GM12878 (cell line): Measurements from ENCODE around the gene SV2A. TPM values are rescaled to one million over a fixed set of nuclear protein-coding genes. Genes with fewer than 3 reads are reported as not detected.

Experiments
- ATAC-seq: fragments of 200-7000 bp; cut with Tn5 transposase; 3 replicates; pipeline ENCODE4 v1.9.1; 2020; ENCODE audit warnings: mild to moderate bottlenecking, moderate library complexity
- BruUV-seq: library from RNA; stranded (reverse); fragments of 400-500 nt; replicated peaks from 2 replicates; lab custom pipeline; 2021; lab: Mats Ljungman, UMichigan
- CTCF ChIA-PET: fragments of 300-600 bp; sonication (Branson Sonifier 250); formaldehyde crosslinking; extraction: SDS; loops from one replicate; lab custom pipeline; 2021; ENCODE audit warnings: inconsistent platforms; lab: Yijun Ruan, JAX
- POLR2A ChIA-PET: fragments of 350-600 bp; formaldehyde crosslinking; extraction: SDS; loops from one replicate; lab custom pipeline; 2021; ENCODE audit warnings: inconsistent platforms; lab: Charles Lee
- RAD21 ChIA-PET: fragments of 300-600 bp; sonication (Branson Sonifier 250); formaldehyde crosslinking; loops from one replicate; lab custom pipeline; 2023; ENCODE audit warnings: antibody characterized with exemption; ENCODE audit not compliant: unreplicated experiment; lab: Charles Lee
- SMC1A ChIA-PET: fragments of 300-600 bp; sonication (Branson Sonifier 250); formaldehyde crosslinking; loops from one replicate; lab custom pipeline; 2023; ENCODE audit not compliant: unreplicated experiment, uncharacterized antibody; lab: Charles Lee
- DNase-seq: peaks from one replicate; pipeline ENCODE4 v3.0.0-alpha.2; 2011; ENCODE audit warnings: low read depth, low spot score
- FAIRE-seq: peaks from 3 replicates; lab custom pipeline; 2011; peaks lifted over from hg19 to GRCh38; lab: Jason Lieb, UNC
- H2AFZ ChIP-seq: 2 replicates; pipeline ENCODE4 v1.6.0; 2011; ENCODE audit warnings: low read depth, low read length, control low read depth; ENCODE audit not compliant: control insufficient read depth
- H3K27ac ChIP-seq: 2 replicates; pipeline ENCODE4 v1.5.1; 2011; ENCODE audit warnings: control low read depth; ENCODE audit not compliant: control insufficient read depth, insufficient read depth
- H3K27me3 ChIP-seq, 2 experiments: replicated peaks in 1 of 2; 2 replicates each; pipeline versions ENCODE4 v1.6.0 to v1.6.1; 2011; ENCODE audit warnings: low read length in 1 of 2; ENCODE audit not compliant: control insufficient read depth in 2 of 2, insufficient read depth in 2 of 2
- H3K36me3 ChIP-seq, 2 experiments: 2 replicates each; pipeline ENCODE4 v1.5.1; 2011; ENCODE audit warnings: low read length in 1 of 2; ENCODE audit not compliant: control insufficient read depth in 2 of 2, insufficient read depth in 2 of 2
- H3K4me1 ChIP-seq: 2 replicates; pipeline ENCODE4 v1.6.1; 2011; ENCODE audit warnings: mild to moderate bottlenecking, low read length, moderate library complexity, mixed read lengths; ENCODE audit not compliant: control insufficient read depth, insufficient read depth
- H3K4me2 ChIP-seq: 2 replicates; pipeline ENCODE4 v1.6.0; 2011; ENCODE audit warnings: control low read depth; ENCODE audit not compliant: control insufficient read depth, insufficient read depth
- H3K4me3 ChIP-seq: fragments of 200-600 bp; sonication (generic); 2 replicates; pipeline ENCODE4 v1.5.1; 2016
- H3K79me2 ChIP-seq: 2 replicates; pipeline ENCODE4 v1.6.0; 2011; ENCODE audit warnings: low read length; ENCODE audit not compliant: control insufficient read depth, insufficient read depth
- H3K9ac ChIP-seq: 2 replicates; pipeline ENCODE4 v1.8.0; 2011; ENCODE audit warnings: low read length, control low read depth, mixed read lengths; ENCODE audit not compliant: control insufficient read depth, insufficient read depth
- H3K9me3 ChIP-seq: replicated peaks from 3 replicates; pipeline ENCODE4 v1.5.1; 2011; ENCODE audit warnings: mild to moderate bottlenecking, low read length; ENCODE audit not compliant: control insufficient read depth, insufficient read depth
- H4K20me1 ChIP-seq: 2 replicates; pipeline ENCODE4 v1.6.0; 2011; ENCODE audit not compliant: control insufficient read depth, insufficient read depth
- CBFB ChIP-seq: IDR thresholded peaks from 2 replicates; pipeline ENCODE4 v1.6.1; 2016; ENCODE audit warnings: antibody characterized with exemption, low read depth
- DPF2 ChIP-seq: fragments of 450-650 bp; IDR thresholded peaks from 2 replicates; pipeline ENCODE4 v1.6.1; 2017; ENCODE audit warnings: mild to moderate bottlenecking
- E2F4 ChIP-seq: IDR thresholded peaks from 2 replicates; pipeline ENCODE4 v1.6.1; 2012; ENCODE audit warnings: low read depth, low read length, improper control_type of control experiment
- EP300 ChIP-seq, 2 experiments: fragments of 150-350 bp in 1 of 2; IDR thresholded peaks; 2 replicates each; pipeline ENCODE4 v1.6.1; 2011 to 2012; ENCODE audit warnings: low read depth in 2 of 2, low read length in 2 of 2, borderline replicate concordance in 1 of 2, improper control_type of control experiment in 1 of 2, inconsistent platforms in 1 of 2; ENCODE audit not compliant: control insufficient read depth in 1 of 2
- FOS ChIP-seq: IDR thresholded peaks from 3 replicates; pipeline ENCODE4 v1.6.1; 2011; ENCODE audit warnings: borderline replicate concordance; ENCODE audit not compliant: insufficient read length; ENCODE audit errors: extremely low read depth
- GABPA ChIP-seq: IDR thresholded peaks from 2 replicates; pipeline ENCODE4 v1.6.1; 2014; ENCODE audit warnings: antibody characterized with exemption, low read depth, mild to moderate bottlenecking, inconsistent platforms
- KLF5 ChIP-seq: fragments of 450-650 bp; IDR thresholded peaks from 2 replicates; pipeline ENCODE4 v1.6.1; 2014; ENCODE audit warnings: mild to moderate bottlenecking; ENCODE audit not compliant: partially characterized antibody
- NFXL1 ChIP-seq: fragments of 450-650 bp; IDR thresholded peaks from 2 replicates; pipeline ENCODE4 v1.6.1; 2017; ENCODE audit warnings: antibody characterized with exemption, mild to moderate bottlenecking, borderline replicate concordance
- NR2C2 ChIP-seq: IDR thresholded peaks from 2 replicates; pipeline ENCODE4 v1.6.1; 2011; ENCODE audit warnings: borderline replicate concordance, low read depth; ENCODE audit not compliant: control insufficient read depth, insufficient read length
- NRF1 ChIP-seq: conservative IDR thresholded peaks from 2 replicates; pipeline ENCODE4 v1.6.1; 2011; ENCODE audit warnings: mild to moderate bottlenecking, low read depth, low read length, improper control_type of control experiment
- PML ChIP-seq: IDR thresholded peaks from 2 replicates; pipeline ENCODE4 v1.6.1; 2012; ENCODE audit warnings: low read length, inconsistent platforms
- POLR2AphosphoS5 ChIP-seq: IDR thresholded peaks from 2 replicates; pipeline ENCODE4 v1.6.1; 2011; ENCODE audit warnings: mild to moderate bottlenecking, low read length, inconsistent platforms
- SIN3A ChIP-seq: IDR thresholded peaks from 2 replicates; pipeline ENCODE4 v1.6.1; 2012; ENCODE audit warnings: low read depth, low read length, improper control_type of control experiment
- SREBF1 ChIP-seq: IDR thresholded peaks from 2 replicates; pipeline ENCODE4 v1.6.1; 2012; ENCODE audit warnings: mild to moderate bottlenecking, low read length
- SUPT20H ChIP-seq: IDR thresholded peaks from 2 replicates; pipeline ENCODE4 v1.6.1; 2011; ENCODE audit warnings: low read depth, mild to moderate bottlenecking, low read length, moderate library complexity, borderline replicate concordance; ENCODE audit not compliant: control insufficient read depth
- TCF3 ChIP-seq: IDR thresholded peaks from 2 replicates; pipeline ENCODE4 v1.6.1; 2012; ENCODE audit warnings: low read depth, mild to moderate bottlenecking, low read length, borderline replicate concordance; ENCODE audit not compliant: insufficient read depth
- YY1 ChIP-seq: IDR thresholded peaks from 2 replicates; pipeline ENCODE4 v1.6.1; 2011; ENCODE audit warnings: low read depth, mild to moderate bottlenecking, low read length
- WGBS: methylation state at CpG from one replicate; pipeline ENCODE4 v1.1.6; 2016; ENCODE audit warnings: low lambda C conversion rate; ENCODE audit not compliant: insufficient replicate concordance, insufficient coverage; ENCODE audit errors: missing lambda C conversion rate; 5-methylcytosine and 5-hydroxymethylcytosine counted together
- in situ Hi-C: fragments of 300-500 bp; cut with MboI; formaldehyde crosslinking; loops from 9 replicates; pipeline ENCODE4 v1.14.3; 2018; ENCODE audit warnings: mixed read lengths
- intact Hi-C: fragments of 100-400 bp; cut with micrococcal nuclease; formaldehyde crosslinking; loops from one replicate; pipeline ENCODE4 v1.14.2; 2022; ENCODE audit not compliant: unreplicated experiment
- polyA plus RNA-seq, 11 experiments: library from polyadenylated mRNA; depleted of rRNA in 4 of 11; unstranded in 6 of 11; stranded (reverse) in 5 of 11; fragments of >200 nt; fragmentation: Nextera tagmentation in 4 of 11; fragmentation: Illumina TruSeq in 1 of 11; extraction: Ambion mirVana in 4 of 11; extraction: Trizol in 1 of 11; gene quantifications; 1 replicate in 1 of 11; 2 replicates in 10 of 11; pipeline versions ENCODE4 v1.2.1 to v1.2.3, GENCODE V29; 2011 to 2016; ENCODE audit warnings: inconsistent platforms in 2 of 11, missing spikeins in 2 of 11, low read depth in 1 of 11
- total RNA-seq, 4 experiments: library from RNA; depleted of rRNA in 3 of 4; stranded (reverse); fragments of >200 nt in 3 of 4; fragmentation: Illumina TruSeq in 1 of 4; extraction: Trizol in 1 of 4; gene quantifications; 2 replicates each; pipeline versions ENCODE4 v1.2.1 to v1.2.3, GENCODE V29; 2013 to 2021
- TF ChIP-seq, protein P1 (sequence below): IDR thresholded peaks from 2 replicates; pipeline ENCODE4 v1.6.1; 2011; ENCODE audit warnings: low read depth, mild to moderate bottlenecking, low read length, moderate library complexity, borderline replicate concordance; ENCODE audit errors: extremely low read depth

Gene SV2A
- total and polyA plus RNA-seq, 10 of the 15 experiments (the other 5 are each of a cell fraction or from before 2014, with no cell fraction given) = 0.39 to 11.6 (median 5.4) TPM

- TF ChIP-seq POLR2AphosphoS5 = no peak
- no peak for TF ChIP-seq CBFB
- no peak for TF ChIP-seq NRF1
- TF ChIP-seq YY1 = no peak
- TF ChIP-seq EP300 (IDR thresholded peaks at IDR 0.05; ENCODE audit: borderline replicate concordance in 1 of 2, control insufficient read depth in 1 of 2, low read depth in 2 of 2, low read length in 2 of 2) = no peak
- TF ChIP-seq SREBF1 = no peak
- no peak for TF ChIP-seq TCF3
Observed at GRCh38 chr1:149931212-149931790, 13.7 kb upstream of the SV2A start (continued).

- POLR2A ChIA-PET = interaction anchor here (2.5 to 3.3 kb wide), 2 partner anchors 8 to 43 kb away, joined by 26 to 31 read pairs; partner anchors contain the start of gene MTMR11
- H3K4me2 ChIP-seq = no peak overlapping the region
Observed at GRCh38 chr1:149929856-149930255, 12.2 kb upstream of the SV2A start.

More at GRCh38 chr1:149929856-149930255, 12.2 kb upstream of the SV2A start:
- Histone ChIP-seq H3K9me3 (no peaks in the 10 kb centered on the region), H3K4me1 (peaks cover 10% of the 10 kb centered on the region), H3K27me3 (no peaks in the 10 kb centered on the region), H2AFZ (peak overlapping the region; percentile 10; the same call in 1 of the 2 replicates), H3K36me3 (peaks cover 3 to 7% of the 10 kb centered on the region in 2 experiments), H3K4me3 (no peak overlapping the region), H3K27ac (no peak overlapping the region), H3K9ac (no peak overlapping the region), H4K20me1 (no peaks in the 10 kb centered on the region), H3K79me2 (peaks cover 27% of the 10 kb centered on the region)
- no peak for TF ChIP-seq GABPA
- no peak for TF ChIP-seq FOS
- TF ChIP-seq, protein P1, sequence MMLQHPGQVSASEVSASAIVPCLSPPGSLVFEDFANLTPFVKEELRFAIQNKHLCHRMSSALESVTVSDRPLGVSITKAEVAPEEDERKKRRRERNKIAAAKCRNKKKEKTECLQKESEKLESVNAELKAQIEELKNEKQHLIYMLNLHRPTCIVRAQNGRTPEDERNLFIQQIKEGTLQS = no peak
- TF ChIP-seq NFXL1 = no peak
- TF ChIP-seq NR2C2 = no peak
- TF ChIP-seq SIN3A = no peak
- TF ChIP-seq SUPT20H = no peak
- no peak for TF ChIP-seq PML
- TF ChIP-seq E2F4 = no peak
- no peak for TF ChIP-seq KLF5
- no peak for TF ChIP-seq DPF2
- ChIA-PET RAD21 (no interaction called here), CTCF (interaction anchor here (0.8 to 1.9 kb wide), 4 partner anchors 11 to 142 kb away, joined by 5 to 8 read pairs (median 7); a partner anchor contains a TSS), SMC1A (interaction anchor here (0.6 to 2.6 kb wide), 3 partner anchors 8 to 239 kb away, joined by 3 to 14 read pairs (median 3); partner anchors contain the start of gene MTMR11)
- DNase-seq = no peak
- FAIRE-seq = no peak
- intact Hi-C loops (no loop called here), in situ Hi-C loops (no loop called here)
- no peak for ATAC-seq
- WGBS = 70% methylated on average over 2 of the region's 2 CpGs
- no TSS peak for BruUV-seq
